ENCODE data around the gene TEX261.

Gene TEX261

GRCh38 chr2:70994009-70994698, 519 bp downstream of the TEX261 start:
- peak overlapping the region; percentile 68 for H3K4me3 ChIP-seq (ENCODE audit: control insufficient read depth, low read depth, low read length)
- no peak for TF ChIP-seq CTCF (conservative IDR thresholded peaks at IDR 0.05; ENCODE audit: control insufficient read depth, insufficient read depth, low read depth, low read length)
- DNase-seq (ENCODE audit: low read depth), result no peak

- TF ChIP-seq CTCF (conservative IDR thresholded peaks at IDR 0.05; ENCODE audit: control insufficient read depth, insufficient read depth, low read depth, low read length), result no peak
- peak overlapping the region; percentile 68 for H3K4me3 ChIP-seq (ENCODE audit: control insufficient read depth, low read depth, low read length)
- no peak for DNase-seq (ENCODE audit: low read depth)
These were observed 1.5 kb downstream of the TEX261 start for GRCh38 chr2:70992945-70993853.

GRCh38 chr2:70991742-70992141, 2.9 kb downstream of the TEX261 start:
- no peak for DNase-seq (ENCODE audit: low read depth)
- H3K4me3 ChIP-seq (ENCODE audit: control insufficient read depth, low read depth, low read length), result no peak overlapping the region
- no peak for TF ChIP-seq CTCF (conservative IDR thresholded peaks at IDR 0.05; ENCODE audit: control insufficient read depth, insufficient read depth, low read depth, low read length)

- TF ChIP-seq CTCF (conservative IDR thresholded peaks at IDR 0.05; ENCODE audit: control insufficient read depth, insufficient read depth, low read depth, low read length), result no peak
- no peak overlapping the region for H3K4me3 ChIP-seq (ENCODE audit: control insufficient read depth, low read depth, low read length)
- DNase-seq (ENCODE audit: low read depth), result no peak
These were observed 3.5 kb downstream of the TEX261 start for GRCh38 chr2:70991142-70991541.

- no peak overlapping the region for H3K4me3 ChIP-seq (ENCODE audit: control insufficient read depth, low read depth, low read length)
- no peak for TF ChIP-seq CTCF (conservative IDR thresholded peaks at IDR 0.05; ENCODE audit: control insufficient read depth, insufficient read depth, low read depth, low read length)
- no peak for DNase-seq (ENCODE audit: low read depth)
These were observed 4.5 kb downstream of the TEX261 start for GRCh38 chr2:70990216-70990615.

GRCh38 chr2:70988726-70989648, 5.7 kb downstream of the TEX261 start:
- no peak overlapping the region for H3K4me3 ChIP-seq (ENCODE audit: control insufficient read depth, low read depth, low read length)
- DNase-seq (ENCODE audit: low read depth), result no peak
- TF ChIP-seq CTCF (conservative IDR thresholded peaks at IDR 0.05; ENCODE audit: control insufficient read depth, insufficient read depth, low read depth, low read length), result no peak
